ENCODE measurements around the gene FAM90A26.
"Not testable (repeated sequence)": the region's sequence is repeated elsewhere in the genome, so short reads cannot be mapped to it uniquely, and the experiment has no call there.

The FAM90A26 gene

DNA sequence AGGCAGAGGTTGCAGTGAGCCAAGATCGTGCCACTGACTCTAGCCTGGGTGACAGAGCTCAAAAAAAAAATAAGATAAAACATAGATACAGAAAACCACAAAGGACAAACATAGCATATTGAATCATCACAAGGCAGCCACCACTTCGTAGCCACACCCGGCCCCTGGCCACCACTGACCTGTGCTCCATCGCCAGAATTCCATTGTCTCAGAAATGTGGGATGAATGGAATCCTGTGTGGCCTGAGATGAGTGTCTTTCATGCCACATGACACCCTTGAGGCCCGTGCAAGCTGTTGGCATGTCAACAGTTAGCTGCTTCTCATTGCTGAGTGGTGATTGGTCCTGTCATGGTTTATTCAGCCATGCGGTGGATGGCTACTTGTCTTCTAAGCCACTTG is 10.2 kb upstream of the FAM90A26 start:
- not testable (repeated sequence) for DNase-seq (ENCODE audit: low read depth in 2 of 2)

DNA sequence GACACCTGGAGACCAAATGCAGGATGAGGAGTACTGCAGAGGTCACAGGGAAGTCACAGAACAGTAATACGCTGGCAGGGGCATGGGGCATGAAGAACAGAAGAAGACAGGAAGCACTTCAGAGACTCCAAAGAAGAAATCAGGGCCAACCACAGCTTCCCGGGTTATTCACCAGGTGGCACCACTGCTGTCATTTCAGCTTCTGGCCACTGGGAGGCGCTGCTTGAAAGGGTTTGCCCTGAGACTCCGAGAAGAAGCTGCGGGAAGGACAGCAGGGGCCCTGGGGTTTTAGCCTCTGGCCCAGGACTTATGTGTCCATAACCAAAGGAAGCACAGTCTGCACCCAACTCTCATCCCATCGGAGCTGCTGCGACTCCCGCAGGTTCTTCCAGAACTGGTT is 4.2 kb upstream of the FAM90A26 start:
- not testable (repeated sequence) for DNase-seq (ENCODE audit: low read depth in 2 of 2)

DNA sequence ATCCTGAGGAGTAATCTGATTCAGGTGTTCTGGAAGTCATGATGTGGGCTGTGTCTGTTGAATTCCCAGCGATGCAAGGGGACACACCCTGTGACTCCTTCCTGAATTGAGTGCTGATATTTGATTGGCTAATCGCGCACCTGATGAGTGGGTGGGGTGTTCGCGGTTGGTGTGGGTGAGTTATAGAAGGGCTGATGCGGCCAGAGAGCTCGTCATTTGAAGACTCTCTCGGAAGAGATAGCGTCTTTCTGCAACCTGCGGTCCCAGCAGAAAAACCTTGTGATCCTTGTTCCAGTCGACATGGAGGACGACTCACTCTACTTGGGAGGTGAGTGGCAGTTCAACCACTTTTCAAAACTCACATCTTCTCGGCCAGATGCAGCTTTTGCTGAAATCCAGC is 40.1 kb downstream of the FAM90A26 start, which contains the start of gene USP17L10:
TSS of gene USP17L10 (plus strand) at position 301 of the 400 bp plus-strand sequence. CDS start at position 301, 0 bp downstream.
- not testable (repeated sequence) for DNase-seq (ENCODE audit: low read depth in 2 of 2)

DNA sequence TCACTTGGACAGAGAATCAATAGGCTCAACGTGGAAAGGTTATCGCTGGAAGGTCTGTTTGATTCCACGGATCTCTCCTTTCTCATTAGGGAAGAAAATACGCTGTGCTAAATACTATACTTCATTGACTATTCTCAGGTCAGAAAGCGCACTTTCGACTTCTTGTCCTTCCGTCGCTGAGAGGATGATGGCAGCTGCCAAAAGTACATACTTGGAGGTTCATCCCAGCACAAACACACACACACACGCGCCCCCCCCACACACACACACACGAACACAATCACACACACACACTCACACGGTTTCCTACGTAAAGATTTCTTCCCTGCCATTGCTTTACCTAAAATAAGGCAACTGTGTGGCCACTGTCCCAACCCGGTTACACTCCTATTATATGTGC is 44.5 kb downstream of the FAM90A26 start:
- DNase-seq (ENCODE audit: low read depth in 2 of 2), result not testable (repeated sequence)

DNA sequence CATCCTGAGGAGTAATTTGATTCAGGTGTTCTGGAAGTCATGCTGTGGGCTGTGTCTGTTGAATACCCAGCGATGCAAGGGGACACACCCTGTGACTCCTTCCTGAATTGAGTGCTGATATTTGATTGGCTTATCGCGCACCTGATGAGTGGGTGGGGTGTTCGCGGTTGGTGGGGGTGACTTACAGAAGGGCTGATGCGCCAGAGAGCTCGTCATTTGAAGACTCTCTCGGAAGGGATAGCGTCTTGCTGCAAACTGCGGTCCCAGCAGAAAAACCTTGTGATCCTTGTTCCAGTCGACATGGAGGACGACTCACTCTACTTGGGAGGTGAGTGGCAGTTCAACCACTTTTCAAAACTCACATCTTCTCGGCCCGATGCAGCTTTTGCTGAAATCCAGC is 44.9 kb downstream of the FAM90A26 start, which contains the start of gene USP17L11:
TSS of gene USP17L11 (plus strand) at position 301 of the 400 bp plus-strand sequence. CDS start at position 301, 0 bp downstream.
- not testable (repeated sequence) for DNase-seq (ENCODE audit: low read depth in 2 of 2)

DNA sequence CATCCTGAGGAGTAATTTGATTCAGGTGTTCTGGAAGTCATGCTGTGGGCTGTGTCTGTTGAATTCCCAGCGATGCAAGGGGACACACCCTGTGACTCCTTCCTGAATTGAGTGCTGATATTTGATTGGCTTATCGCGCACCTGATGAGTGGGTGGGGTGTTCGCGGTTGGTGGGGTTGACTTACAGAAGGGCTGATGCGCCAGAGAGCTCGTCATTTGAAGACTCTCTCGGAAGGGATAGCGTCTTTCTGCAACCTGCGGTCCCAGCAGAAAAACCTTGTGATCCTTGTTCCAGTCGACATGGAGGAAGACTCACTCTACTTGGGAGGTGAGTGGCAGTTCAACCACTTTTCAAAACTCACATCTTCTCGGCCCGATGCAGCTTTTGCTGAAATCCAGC is 49.6 kb downstream of the FAM90A26 start, which contains the start of gene USP17L12:
TSS of gene USP17L12 (plus strand) at position 301 of the 400 bp plus-strand sequence. CDS start at position 301, 0 bp downstream.
- not testable (repeated sequence) for DNase-seq (ENCODE audit: low read depth in 2 of 2)

DNA sequence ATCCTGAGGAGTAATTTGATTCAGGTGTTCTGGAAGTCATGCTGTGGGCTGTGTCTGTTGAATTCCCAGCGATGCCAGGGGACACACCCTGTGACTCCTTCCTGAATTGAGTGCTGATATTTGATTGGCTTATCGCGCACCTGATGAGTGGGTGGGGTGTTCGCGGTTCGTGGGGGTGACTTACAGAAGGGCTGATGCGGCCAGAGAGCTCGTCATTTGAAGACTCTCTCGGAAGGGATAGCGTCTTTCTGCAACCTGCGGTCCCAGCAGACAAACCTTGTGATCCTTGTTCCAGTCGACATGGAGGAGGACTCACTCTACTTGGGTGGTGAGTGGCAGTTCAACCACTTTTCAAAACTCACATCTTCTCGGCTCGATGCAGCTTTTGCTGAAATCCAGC is 54.4 kb downstream of the FAM90A26 start, which contains the start of gene USP17L13:
TSS of gene USP17L13 (plus strand) at position 301 of the 400 bp plus-strand sequence. CDS start at position 301, 0 bp downstream.
- not testable (repeated sequence) for DNase-seq (ENCODE audit: low read depth in 2 of 2)

Data from stimulated activated CD8-positive, alpha-beta memory T cell treated with anti-CD3 and anti-CD28 coated beads, Interleukin-7, amount 100 ng/mL, for 1 hour (primary cell).